K562 (cell line): ENCODE measurements around the gene MPDZ. TPM values are rescaled to one million over a fixed set of nuclear protein-coding genes. Genes with fewer than 3 reads are reported as not detected.

Source experiments
- ATAC-seq: fragments of 200-7000 bp; cut with Tn5 transposase; 3 replicates; pipeline ENCODE4 v1.9.1; 2020; ENCODE audit warnings: moderate library complexity
- BruUV-seq: library from RNA; stranded (reverse); fragments of 400-500 nt; replicated peaks from 2 replicates; lab custom pipeline; 2021; lab: Mats Ljungman, UMichigan
- CTCF ChIA-PET: fragments of 300-600 bp; formaldehyde crosslinking; extraction: SDS; loops from one replicate; lab custom pipeline; 2021; ENCODE audit warnings: low intra/inter-chr PET ratio; lab: Yijun Ruan, JAX
- POLR2A ChIA-PET: fragments of 300-600, 350-650 bp; sonication (Branson Sonifier 250); formaldehyde crosslinking; extraction: SDS; loops from one replicate; lab custom pipeline; 2021; ENCODE audit warnings: antibody characterized with exemption, inconsistent platforms; lab: Yijun Ruan, JAX
- DNase-seq, 4 experiments: peaks; one replicate each; pipeline versions ENCODE4 v3.0.0 to v3.0.0-alpha.2; 2011 to 2018; ENCODE audit warnings: low spot score in 3 of 4, mixed read lengths in 3 of 4; ENCODE audit errors: extremely low read depth in 1 of 4
- FAIRE-seq: peaks from 2 replicates; lab custom pipeline; 2011; peaks lifted over from hg19 to GRCh38; lab: Jason Lieb, UNC
- H2AFZ ChIP-seq: 2 replicates; pipeline ENCODE4 v1.6.0; 2011; ENCODE audit warnings: low read depth, low read length, control low read depth, inconsistent platforms
- H3K27ac ChIP-seq: fragments of 200-600 bp; 3 replicates; pipeline ENCODE4 v1.8.0; 2011; ENCODE audit warnings: low read depth, mild to moderate bottlenecking, control low read depth, inconsistent platforms, low read length, moderate library complexity, mixed read lengths; ENCODE audit errors: extremely low read depth
- H3K27me3 ChIP-seq, 2 experiments: fragments of 300-600 bp in 1 of 2; 2 replicates in 1 of 2; 3 replicates in 1 of 2; pipeline versions ENCODE4 v1.6.0 to v1.8.0; 2011; ENCODE audit warnings: inconsistent platforms in 2 of 2, low read length in 2 of 2, mild to moderate bottlenecking in 1 of 2, mixed read lengths in 1 of 2, moderate library complexity in 1 of 2; ENCODE audit not compliant: control insufficient read depth in 2 of 2, insufficient read depth in 2 of 2
- H3K36me3 ChIP-seq: fragments of 300-600 bp; 3 replicates; pipeline ENCODE4 v1.8.0; 2011; ENCODE audit warnings: mild to moderate bottlenecking, low read length, inconsistent platforms; ENCODE audit not compliant: control insufficient read depth, insufficient read depth
- H3K4me1 ChIP-seq, 2 experiments: fragments of 200-600 bp in 1 of 2; replicated peaks in 1 of 2; 2 replicates in 1 of 2; 3 replicates in 1 of 2; pipeline versions ENCODE4 v1.5.1 to v1.8.0; 2011; ENCODE audit warnings: inconsistent platforms in 2 of 2, low read length in 2 of 2, mild to moderate bottlenecking in 1 of 2, mixed read lengths in 1 of 2, moderate library complexity in 1 of 2; ENCODE audit not compliant: control insufficient read depth in 2 of 2, insufficient read depth in 2 of 2
- H3K4me2 ChIP-seq: 2 replicates; pipeline ENCODE4 v1.6.1; 2011; ENCODE audit warnings: low read length, control low read depth, inconsistent platforms, mixed read lengths; ENCODE audit not compliant: insufficient read depth
- H3K4me3 ChIP-seq: fragments of 200-600 bp; sonication (generic), shearing (Covaris generic); 2 replicates; pipeline ENCODE4 v1.5.1; 2016; ENCODE audit warnings: control low read depth, inconsistent platforms
- H3K79me2 ChIP-seq: fragments of 200-600 bp; 3 replicates; pipeline ENCODE4 v1.8.0; 2011; ENCODE audit warnings: low read length, inconsistent platforms; ENCODE audit not compliant: control insufficient read depth, insufficient read depth
- H3K9ac ChIP-seq, 2 experiments: 2 replicates each; pipeline versions ENCODE4 v1.6.0 to v1.6.1; 2011; ENCODE audit warnings: low read depth in 2 of 2, low read length in 2 of 2, control low read depth in 1 of 2, inconsistent platforms in 1 of 2, mild to moderate bottlenecking in 1 of 2, mixed read lengths in 1 of 2; ENCODE audit not compliant: insufficient read depth in 1 of 2
- H3K9me1 ChIP-seq: one replicate; pipeline ENCODE4 v1.6.0; 2011; ENCODE audit warnings: inconsistent platforms, mild to moderate bottlenecking, low read length, moderate library complexity; ENCODE audit not compliant: control insufficient read depth, insufficient read depth
- H3K9me3 ChIP-seq: replicated peaks from 2 replicates; pipeline ENCODE4 v1.5.1; 2011; ENCODE audit warnings: low read depth, low read length, inconsistent platforms; ENCODE audit not compliant: control insufficient read depth, insufficient read depth
- H4K20me1 ChIP-seq: replicated peaks from 2 replicates; pipeline ENCODE4 v1.6.1; 2011; ENCODE audit warnings: low read length, inconsistent platforms, mixed read lengths; ENCODE audit not compliant: control insufficient read depth, insufficient read depth
- CBX8 ChIP-seq: fragments of 200-600 bp; sonication (generic); IDR thresholded peaks from 2 replicates; pipeline ENCODE4 v1.6.1; 2012; ENCODE audit warnings: borderline replicate concordance, mixed run types, low read depth, mild to moderate bottlenecking, moderate library complexity, mixed read lengths, low read length, control low read depth, inconsistent platforms; ENCODE audit not compliant: poor library complexity, severe bottlenecking; ENCODE audit errors: extremely low read depth
- JUN ChIP-seq, 2 experiments: sonication (generic) in 1 of 2; formaldehyde crosslinking in 1 of 2; IDR thresholded peaks; 2 replicates each; pipeline versions ENCODE4 v1.6.1 to v1.8.0; 2012 to 2022; ENCODE audit warnings: borderline replicate concordance in 2 of 2, mild to moderate bottlenecking in 2 of 2, improper control_type of control experiment in 1 of 2, low read depth in 1 of 2, low read length in 1 of 2, missing genetic modification reagents in 1 of 2
- NR3C1 ChIP-seq: sonication (generic); formaldehyde crosslinking; IDR thresholded peaks from 2 replicates; pipeline ENCODE4 v1.8.1; 2022; ENCODE audit warnings: missing genetic modification reagents
- RBM39 ChIP-seq: fragments of 200-400 bp; formaldehyde crosslinking; optimal IDR thresholded peaks from 2 replicates; pipeline ENCODE3; 2018; ENCODE audit warnings: low read depth, low read length
- XRCC5 ChIP-seq: fragments of 200-400 bp; formaldehyde crosslinking; IDR thresholded peaks from 2 replicates; pipeline ENCODE4 v1.6.1; 2017; ENCODE audit warnings: low read depth, mild to moderate bottlenecking, low read length
- ZNF785 ChIP-seq: fragments of 250-450 bp; sonication (Bioruptor Pico); IDR thresholded peaks from 2 replicates; pipeline ENCODE4 v1.4.0; 2020; ENCODE audit warnings: mild to moderate bottlenecking
- WGBS: fragments of 100-300 bp; shearing (Covaris generic); methylation state at CpG from one replicate; pipeline ENCODE4 v1.1.6; 2016; ENCODE audit warnings: low coverage, mixed read lengths; ENCODE audit not compliant: insufficient coverage; ENCODE audit errors: missing lambda C conversion rate; 5-methylcytosine and 5-hydroxymethylcytosine counted together
- in situ Hi-C: fragments of 300-500 bp; cut with MboI; formaldehyde crosslinking; loops from 4 replicates; pipeline ENCODE4 v1.15.0; 2018; ENCODE audit warnings: inconsistent platforms, mixed read lengths
- intact Hi-C: fragments of 100-400 bp; cut with micrococcal nuclease; formaldehyde crosslinking; loops from 2 replicates; pipeline ENCODE4 v1.14.2; 2022
- polyA plus RNA-seq, 8 experiments: library from polyadenylated mRNA; depleted of rRNA in 4 of 8; stranded (reverse) in 5 of 8; unstranded in 3 of 8; fragments of >200 nt; fragmentation: Nextera tagmentation in 2 of 8; fragmentation: Illumina TruSeq in 1 of 8; extraction: Ambion mirVana in 2 of 8; extraction: Trizol in 1 of 8; gene quantifications; 2 replicates each; pipeline versions ENCODE4 v1.2.1 to v1.2.3, GENCODE V29; 2011 to 2014; ENCODE audit warnings: inconsistent platforms in 1 of 8, missing spikeins in 1 of 8
- total RNA-seq, 7 experiments: library from RNA; depleted of rRNA in 6 of 7; stranded (reverse); fragments of >200 nt in 6 of 7; fragmentation: Illumina TruSeq in 2 of 7; extraction: Trizol in 2 of 7; gene quantifications; 2 replicates each; pipeline versions ENCODE4 v1.2.1 to v1.2.3, GENCODE V29; 2011 to 2021; ENCODE audit warnings: low replicate concordance in 1 of 7
- TF ChIP-seq, protein P1 (sequence below): sonication (generic); formaldehyde crosslinking; IDR thresholded peaks from 2 replicates; pipeline ENCODE4 v1.9.0; 2022; ENCODE audit warnings: mild to moderate bottlenecking, missing genetic modification reagents
- TF ChIP-seq, protein P2 (sequence below), 2 experiments: fragments of 450-650 bp; formaldehyde crosslinking in 1 of 2; IDR thresholded peaks; 2 replicates each; pipeline versions ENCODE4 v1.4.0 to v1.6.1; 2014 to 2020; ENCODE audit warnings: mild to moderate bottlenecking in 2 of 2, borderline replicate concordance in 1 of 2, low read depth in 1 of 2

The MPDZ gene
- total and polyA plus RNA-seq, 9 of the 15 experiments (the other 6 are each of a cell fraction or from before 2014, with no cell fraction given), result 3.9 to 13.2 (median 5.7) TPM

DNA sequence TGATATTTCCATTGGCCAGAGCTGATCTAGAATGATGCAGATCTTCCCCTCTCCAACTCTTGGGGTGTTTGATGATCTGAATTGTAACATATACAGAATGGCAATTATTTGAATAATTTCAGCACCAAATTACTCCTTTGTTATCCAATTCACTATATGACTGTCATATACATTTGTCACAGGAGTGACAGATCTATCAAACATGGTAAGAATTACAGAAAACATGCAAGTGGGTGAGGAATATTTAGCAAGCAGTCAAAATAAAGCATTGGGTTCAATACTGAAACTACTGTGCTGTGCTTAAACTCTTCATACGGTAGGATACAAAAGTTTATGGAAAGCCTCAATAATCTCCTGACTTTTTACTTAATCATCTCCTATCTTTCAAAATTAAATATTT lies 8.8 kb downstream of the MPDZ start:
- ChIA-PET CTCF (no interaction called here), POLR2A (no interaction called here)
- DNase-seq (no peak), ATAC-seq (no peak), FAIRE-seq (no peak)
- no peak overlapping the region for H2AFZ ChIP-seq
- peaks cover 0 to 7% of the 10 kb centered on the region in 2 experiments; a peak in 2 of 5 replicates for H3K4me1 ChIP-seq
- H3K4me3 ChIP-seq, result no peak overlapping the region
- H4K20me1 ChIP-seq, result no peaks in the 10 kb centered on the region
- H3K9me3 ChIP-seq, result no peaks in the 10 kb centered on the region
- 57% methylated on average over 1 of the region's 1 CpG for WGBS
- no peak overlapping the region for H3K4me2 ChIP-seq
- TF ChIP-seq, protein P1, sequence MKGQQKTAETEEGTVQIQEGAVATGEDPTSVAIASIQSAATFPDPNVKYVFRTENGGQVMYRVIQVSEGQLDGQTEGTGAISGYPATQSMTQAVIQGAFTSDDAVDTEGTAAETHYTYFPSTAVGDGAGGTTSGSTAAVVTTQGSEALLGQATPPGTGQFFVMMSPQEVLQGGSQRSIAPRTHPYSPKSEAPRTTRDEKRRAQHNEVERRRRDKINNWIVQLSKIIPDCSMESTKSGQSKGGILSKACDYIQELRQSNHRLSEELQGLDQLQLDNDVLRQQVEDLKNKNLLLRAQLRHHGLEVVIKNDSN (CRISPR knock-in tag), result no peak
- TF ChIP-seq CBX8 (no peak), NR3C1 (no peak), RBM39 (no peak), ZNF785 (CRISPR knock-in tag) (no peak), XRCC5 (no peak), JUN (IDR thresholded peaks at IDR 0.05; ENCODE audit: borderline replicate concordance, low read depth, low read length) (no peak), JUN (CRISPR knock-in tag; IDR thresholded peaks at IDR 0.05; ENCODE audit: borderline replicate concordance) (no peak)
- TF ChIP-seq, protein P2, sequence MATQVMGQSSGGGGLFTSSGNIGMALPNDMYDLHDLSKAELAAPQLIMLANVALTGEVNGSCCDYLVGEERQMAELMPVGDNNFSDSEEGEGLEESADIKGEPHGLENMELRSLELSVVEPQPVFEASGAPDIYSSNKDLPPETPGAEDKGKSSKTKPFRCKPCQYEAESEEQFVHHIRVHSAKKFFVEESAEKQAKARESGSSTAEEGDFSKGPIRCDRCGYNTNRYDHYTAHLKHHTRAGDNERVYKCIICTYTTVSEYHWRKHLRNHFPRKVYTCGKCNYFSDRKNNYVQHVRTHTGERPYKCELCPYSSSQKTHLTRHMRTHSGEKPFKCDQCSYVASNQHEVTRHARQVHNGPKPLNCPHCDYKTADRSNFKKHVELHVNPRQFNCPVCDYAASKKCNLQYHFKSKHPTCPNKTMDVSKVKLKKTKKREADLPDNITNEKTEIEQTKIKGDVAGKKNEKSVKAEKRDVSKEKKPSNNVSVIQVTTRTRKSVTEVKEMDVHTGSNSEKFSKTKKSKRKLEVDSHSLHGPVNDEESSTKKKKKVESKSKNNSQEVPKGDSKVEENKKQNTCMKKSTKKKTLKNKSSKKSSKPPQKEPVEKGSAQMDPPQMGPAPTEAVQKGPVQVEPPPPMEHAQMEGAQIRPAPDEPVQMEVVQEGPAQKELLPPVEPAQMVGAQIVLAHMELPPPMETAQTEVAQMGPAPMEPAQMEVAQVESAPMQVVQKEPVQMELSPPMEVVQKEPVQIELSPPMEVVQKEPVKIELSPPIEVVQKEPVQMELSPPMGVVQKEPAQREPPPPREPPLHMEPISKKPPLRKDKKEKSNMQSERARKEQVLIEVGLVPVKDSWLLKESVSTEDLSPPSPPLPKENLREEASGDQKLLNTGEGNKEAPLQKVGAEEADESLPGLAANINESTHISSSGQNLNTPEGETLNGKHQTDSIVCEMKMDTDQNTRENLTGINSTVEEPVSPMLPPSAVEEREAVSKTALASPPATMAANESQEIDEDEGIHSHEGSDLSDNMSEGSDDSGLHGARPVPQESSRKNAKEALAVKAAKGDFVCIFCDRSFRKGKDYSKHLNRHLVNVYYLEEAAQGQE (IDR thresholded peaks at IDR 0.05; ENCODE audit: borderline replicate concordance), result no peak
- TF ChIP-seq, protein P2 (CRISPR knock-in tag; IDR thresholded peaks at IDR 0.05; ENCODE audit: low read depth), result no peak
- no peaks in the 10 kb centered on the region for H3K36me3 ChIP-seq
- H3K9me1 ChIP-seq, result no peaks in the 10 kb centered on the region
- intact Hi-C loops, result no loop called here
- in situ Hi-C loops, result no loop called here
- H3K79me2 ChIP-seq, result no peaks in the 10 kb centered on the region; the same call in 2 of the 3 replicates
- BruUV-seq, result no TSS peak
- no peak overlapping the region for H3K9ac ChIP-seq
- no peak overlapping the region for H3K27ac ChIP-seq
- no peaks in the 10 kb centered on the region for H3K27me3 ChIP-seq
